Measurements from ENCODE around the gene PPP1R13L. TPM values are rescaled to one million over a fixed set of nuclear protein-coding genes. Genes with fewer than 3 reads are reported as not detected.

PPP1R13L gene
- total and polyA plus RNA-seq, 11 donors, result 92.3 to 400 (median 139) TPM

- Histone ChIP-seq H3K27me3 (no peaks in the 10 kb centered on the region), H3K27ac (peak overlapping the region in 2 of 12 donors; percentile 13 to 98), H3K36me3 (peaks cover 0 to 45% (median 24%) of the 10 kb centered on the region in 9 donors), H3K4me1 (peaks cover 2 to 64% (median 25%) of the 10 kb centered on the region in 12 donors), H3K9me3 (no peaks in the 10 kb centered on the region), H3K4me3 (no peak overlapping the region)
- intact Hi-C loops (cut with DNase I), result loop anchor here in 4 of 10 donors (2.0 to 10.0 kb wide), 4 partner anchors 15 to 223 kb away; partner anchors contain the start of genes POLR1G (in 3 of the 4) and OPA3 (in 1 of the 4)
- TF ChIP-seq POLR2A (IDR thresholded peaks at IDR 0.05), result no peak
- TF ChIP-seq, protein P1, sequence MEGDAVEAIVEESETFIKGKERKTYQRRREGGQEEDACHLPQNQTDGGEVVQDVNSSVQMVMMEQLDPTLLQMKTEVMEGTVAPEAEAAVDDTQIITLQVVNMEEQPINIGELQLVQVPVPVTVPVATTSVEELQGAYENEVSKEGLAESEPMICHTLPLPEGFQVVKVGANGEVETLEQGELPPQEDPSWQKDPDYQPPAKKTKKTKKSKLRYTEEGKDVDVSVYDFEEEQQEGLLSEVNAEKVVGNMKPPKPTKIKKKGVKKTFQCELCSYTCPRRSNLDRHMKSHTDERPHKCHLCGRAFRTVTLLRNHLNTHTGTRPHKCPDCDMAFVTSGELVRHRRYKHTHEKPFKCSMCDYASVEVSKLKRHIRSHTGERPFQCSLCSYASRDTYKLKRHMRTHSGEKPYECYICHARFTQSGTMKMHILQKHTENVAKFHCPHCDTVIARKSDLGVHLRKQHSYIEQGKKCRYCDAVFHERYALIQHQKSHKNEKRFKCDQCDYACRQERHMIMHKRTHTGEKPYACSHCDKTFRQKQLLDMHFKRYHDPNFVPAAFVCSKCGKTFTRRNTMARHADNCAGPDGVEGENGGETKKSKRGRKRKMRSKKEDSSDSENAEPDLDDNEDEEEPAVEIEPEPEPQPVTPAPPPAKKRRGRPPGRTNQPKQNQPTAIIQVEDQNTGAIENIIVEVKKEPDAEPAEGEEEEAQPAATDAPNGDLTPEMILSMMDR (IDR thresholded peaks at IDR 0.05), result no peak
- DNase-seq, result peak in 1 of 5 donors; percentile 32
- WGBS, 4 donors, result 74 to 86% (median 84%) methylated on average over 6 of the region's 6 CpGs
- no peak for ATAC-seq
Observed at GRCh38 chr19:45421947-45422498, 17.2 kb upstream of the PPP1R13L start.

GRCh38 chr19:45420871-45421270 is 16.0 kb upstream of the PPP1R13L start:
- Histone ChIP-seq H3K4me3 (no peak overlapping the region), H3K27me3 (no peaks in the 10 kb centered on the region), H3K36me3 (peaks cover 0 to 57% (median 36%) of the 10 kb centered on the region in 9 donors), H3K4me1 (peaks cover 2 to 56% (median 27%) of the 10 kb centered on the region in 12 donors), H3K9me3 (no peaks in the 10 kb centered on the region), H3K27ac (no peak overlapping the region)
- TF ChIP-seq, protein P1 (IDR thresholded peaks at IDR 0.05), result no peak
- no peak for TF ChIP-seq POLR2A (IDR thresholded peaks at IDR 0.05)
- DNase-seq (peak in 1 of 5 donors; percentile 28), ATAC-seq (no peak)
- intact Hi-C loops (cut with DNase I), result loop anchor here in 3 of 10 donors (10.0 kb wide), 3 partner anchors 54 to 224 kb away; partner anchors contain the start of gene OPA3 (in 1 of the 3)
- 87 to 95% (median 94%) methylated on average over 6 of the region's 6 CpGs for WGBS, 4 donors

DNA sequence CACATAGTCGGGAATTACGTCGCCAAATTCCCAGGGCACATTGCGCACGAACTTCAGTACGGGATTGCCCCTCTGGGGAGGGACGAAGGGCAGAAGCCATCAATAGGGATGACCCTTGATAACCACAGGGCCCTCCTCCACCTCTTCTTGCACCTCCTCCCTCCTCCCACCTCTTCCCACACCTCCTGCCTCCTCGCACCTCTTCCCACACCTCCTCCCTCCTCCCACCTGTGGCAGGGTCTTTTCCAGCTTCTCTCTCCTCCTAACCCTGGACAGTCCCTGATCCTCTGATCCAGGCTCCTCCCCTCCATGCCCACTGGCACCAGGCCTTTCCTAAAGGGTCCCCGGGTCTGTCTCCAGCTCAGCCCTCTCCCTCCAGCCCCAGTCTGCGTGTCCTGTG is 15.5 kb upstream of the PPP1R13L start:
- Histone ChIP-seq H3K27me3 (no peaks in the 10 kb centered on the region), H3K4me1 (peaks cover 2 to 51% (median 26%) of the 10 kb centered on the region in 12 donors), H3K4me3 (no peak overlapping the region), H3K9me3 (no peaks in the 10 kb centered on the region), H3K36me3 (peaks cover 0 to 61% (median 40%) of the 10 kb centered on the region in 9 donors), H3K27ac (peak overlapping the region in 1 of 12 donors; percentile 53)
- TF ChIP-seq, protein P1 (IDR thresholded peaks at IDR 0.05), result no peak
- TF ChIP-seq POLR2A (IDR thresholded peaks at IDR 0.05), result no peak
- intact Hi-C loops (cut with DNase I), result loop anchor here in 3 of 10 donors (10.0 kb wide), 3 partner anchors 54 to 224 kb away; partner anchors contain the start of gene OPA3 (in 1 of the 3)
- no peak for ATAC-seq
- DNase-seq, result peak in 1 of 5 donors; percentile 33
- 82 to 87% (median 85%) methylated on average over 10 of the region's 10 CpGs for WGBS, 4 donors

DNA sequence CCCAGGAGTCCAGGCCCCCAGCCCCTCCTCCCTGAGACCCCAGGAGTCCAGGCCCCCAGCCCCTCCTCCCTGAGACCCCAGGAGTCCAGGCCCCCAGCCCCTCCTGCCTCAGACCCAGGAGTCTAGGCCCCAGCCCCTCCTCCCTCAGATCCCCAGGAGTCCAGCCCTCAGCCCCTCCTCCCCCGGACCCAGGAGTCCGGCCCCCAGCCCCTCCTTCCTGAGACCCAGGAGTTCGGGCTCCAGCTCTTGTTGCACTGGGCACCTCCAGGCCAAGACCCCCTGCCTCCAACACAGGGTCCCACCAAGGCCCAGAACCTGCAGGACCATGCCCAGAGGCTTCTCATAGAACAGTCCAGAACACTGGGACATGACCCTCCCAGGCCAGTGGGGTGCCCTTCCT is 15.0 kb upstream of the PPP1R13L start:
- ATAC-seq (no peak), DNase-seq (peak in 1 of 5 donors; percentile 49)
- H3K4me3 ChIP-seq, result no peak overlapping the region
- no peaks in the 10 kb centered on the region for H3K9me3 ChIP-seq
- peaks cover 0 to 63% (median 43%) of the 10 kb centered on the region in 9 donors for H3K36me3 ChIP-seq
- TF ChIP-seq, protein P1 (IDR thresholded peaks at IDR 0.05), result no peak
- TF ChIP-seq POLR2A (IDR thresholded peaks at IDR 0.05), result no peak
- 52 to 81% (median 59%) methylated on average over 3 of the region's 3 CpGs; no CpG with 5 or more reads in 1 of the 4 donors for WGBS, 4 donors
- H3K27ac ChIP-seq, result peak overlapping the region in 1 of 12 donors; percentile 53
- H3K27me3 ChIP-seq, result no peaks in the 10 kb centered on the region
- peaks cover 2 to 46% (median 22%) of the 10 kb centered on the region in 12 donors for H3K4me1 ChIP-seq
- intact Hi-C loops (cut with DNase I), result loop anchor here in 3 of 10 donors (10.0 kb wide), 3 partner anchors 55 to 225 kb away; partner anchors contain the start of gene OPA3 (in 1 of the 3)

All from heart left ventricle (tissue), 16 donors.